Globus pallidus (tissue), 1 donor: Measurements from ENCODE around the gene GSTM5.
A peak's percentile ranks its signal among the peaks of the same experiment; 100 is the strongest.
"Not testable (repeated sequence)": the region's sequence is repeated elsewhere in the genome, so short reads cannot be mapped to it uniquely, and the experiment has no call there.

ENCODE experiments used
- DNase-seq: peaks from one replicate; pipeline ENCODE4 v3.0.0-alpha.2; 2015; ENCODE audit warnings: low spot score

GSTM5 gene

DNA sequence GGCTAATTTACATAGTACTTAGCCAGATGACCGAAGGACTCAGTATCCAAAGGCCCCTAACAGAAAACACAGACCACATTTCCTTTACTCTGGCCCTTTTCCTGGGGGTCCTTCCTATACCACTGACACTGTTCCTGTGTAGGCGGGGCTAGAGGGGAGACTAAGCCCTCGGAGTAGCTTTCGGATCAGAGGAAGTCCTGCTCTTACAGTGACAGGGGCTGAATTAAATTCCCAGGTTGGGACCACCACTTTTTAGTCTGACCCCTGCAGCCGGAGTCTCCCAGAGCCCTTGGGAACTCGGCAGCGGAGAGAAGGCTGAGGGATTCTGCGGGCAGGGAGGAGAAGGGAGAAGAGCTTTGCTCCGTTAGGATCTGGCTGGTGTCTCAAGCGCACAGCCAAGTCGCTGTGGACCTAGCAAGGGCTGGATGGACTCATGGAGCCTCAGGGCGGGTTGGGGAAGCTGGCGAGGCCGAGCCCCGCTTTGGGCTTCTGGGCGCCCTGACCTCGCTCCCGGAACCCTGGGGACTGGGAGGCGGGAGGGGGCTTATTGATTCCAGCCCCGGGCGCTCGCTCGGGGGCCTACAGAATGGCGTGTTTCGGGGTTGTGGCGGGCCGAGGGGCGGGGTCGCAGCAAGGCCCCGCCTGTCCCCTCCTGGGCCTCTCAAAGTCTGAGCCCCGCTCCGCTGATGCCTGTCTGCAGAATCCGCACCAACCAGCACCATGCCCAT is at the start of gene GSTM5:
GSTM5 (plus strand) TSS at position 659 of the 728 bp plus-strand sequence; CDS start at position 721, 62 bp downstream.
- not testable (repeated sequence) for DNase-seq

GRCh38 chr1:109664671-109665070 is 47.4 kb upstream of the GSTM5 start:
- no peak for DNase-seq

GRCh38 chr1:109667452-109668122 is 44.5 kb upstream of the GSTM5 start, which contains the start of gene GSTM2:
GSTM2 (plus strand) TSS chr1:109668057; CDS start chr1:109668116, 59 bp downstream.
- peak; percentile 74 for DNase-seq

- DNase-seq = no peak
Measured at GRCh38 chr1:109668123-109668775, 43.8 kb upstream of the GSTM5 start.

DNA sequence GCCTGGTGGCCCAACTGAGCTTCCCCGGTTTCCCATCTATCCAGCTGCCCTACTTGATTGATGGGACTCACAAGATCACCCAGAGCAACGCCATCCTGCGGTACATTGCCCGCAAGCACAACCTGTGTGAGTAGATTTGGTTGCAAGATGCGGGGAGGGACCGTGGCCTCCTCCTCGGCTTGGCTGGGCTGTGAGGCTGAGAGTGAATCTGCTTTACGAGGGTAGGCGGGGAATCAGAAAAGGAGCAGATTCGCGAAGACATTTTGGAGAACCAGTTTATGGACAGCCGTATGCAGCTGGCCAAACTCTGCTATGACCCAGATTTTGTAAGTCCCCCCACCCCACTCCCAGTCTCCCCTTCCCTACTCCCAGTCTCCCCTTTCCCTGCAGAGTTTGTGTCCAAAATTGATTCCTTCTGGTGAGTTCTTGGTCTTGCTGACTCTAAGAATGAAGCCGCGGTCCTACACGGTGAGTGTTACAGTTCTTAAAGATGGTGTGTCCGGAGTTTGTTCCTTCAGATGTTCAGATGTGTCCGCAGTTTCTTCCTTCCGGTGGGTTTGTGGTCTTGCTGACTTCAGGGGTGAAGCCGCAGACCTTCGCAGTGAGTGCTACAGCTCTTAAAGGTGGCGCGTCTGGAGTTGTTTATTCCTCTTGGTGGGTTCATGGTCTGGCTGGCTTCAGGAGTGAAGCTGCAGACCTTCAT is 42.7 kb upstream of the GSTM5 start:
- no peak for DNase-seq

DNA sequence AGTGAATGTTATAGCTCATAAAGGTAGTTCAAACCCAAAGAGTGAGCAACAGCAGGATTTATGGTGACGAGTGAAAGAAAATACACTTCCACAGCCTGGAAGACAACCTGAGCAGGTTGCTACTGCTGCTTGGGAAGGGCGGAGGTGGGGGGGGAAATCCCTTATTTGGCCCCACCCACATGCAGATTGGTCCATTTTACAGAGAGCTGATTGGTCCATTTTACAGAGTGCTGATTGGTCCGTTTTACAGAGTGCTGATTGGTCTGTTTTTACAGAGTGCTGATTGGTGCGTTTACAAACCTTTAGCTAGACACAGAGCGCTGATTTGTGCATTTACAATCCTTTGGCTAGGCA is 42.1 kb upstream of the GSTM5 start:
- not testable (repeated sequence) for DNase-seq

GRCh38 chr1:109671067-109671466 is 41.0 kb upstream of the GSTM5 start:
- DNase-seq = no peak

DNA sequence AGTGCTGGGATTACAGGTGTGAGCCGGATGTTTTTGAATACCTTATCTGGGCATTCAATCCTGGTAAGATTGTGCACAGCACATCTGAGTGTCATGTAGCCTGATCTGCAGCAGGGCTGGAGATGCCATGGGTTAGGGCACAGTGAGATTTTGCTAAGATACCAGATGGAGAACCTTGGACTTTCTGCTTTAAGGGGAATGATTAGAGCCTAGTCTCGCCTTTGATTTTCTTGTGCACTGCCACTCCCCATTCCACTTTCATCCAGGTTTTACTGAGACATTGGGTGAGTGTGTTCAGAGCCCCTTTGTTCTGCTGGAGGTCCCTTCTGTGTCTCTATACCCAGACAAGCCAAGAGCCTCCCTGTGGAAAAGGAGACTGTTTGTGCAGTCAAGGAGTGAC is 38.2 kb upstream of the GSTM5 start:
- not testable (repeated sequence) for DNase-seq

- DNase-seq = not testable (repeated sequence)
Measured at GRCh38 chr1:109676683-109677381, 35.2 kb upstream of the GSTM5 start.

DNA sequence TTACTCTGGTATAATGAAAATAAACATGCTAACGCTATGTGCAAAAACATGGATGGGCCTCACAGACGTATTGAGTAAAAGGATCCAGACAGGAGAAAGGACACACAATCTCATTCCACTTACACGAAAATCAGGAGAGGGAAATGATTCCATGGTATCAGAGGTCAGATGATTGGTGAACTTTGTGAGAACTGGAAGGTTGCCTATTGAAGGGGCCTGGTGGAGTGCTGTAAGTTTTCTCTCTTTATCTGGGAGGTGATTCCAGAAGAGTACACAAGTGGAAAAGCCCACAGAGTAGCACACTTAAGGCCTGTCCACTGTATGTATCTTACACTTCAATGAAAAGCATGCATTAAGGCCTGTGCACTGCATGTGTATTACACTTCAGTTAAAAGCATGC is 34.6 kb upstream of the GSTM5 start:
- no peak for DNase-seq

- DNase-seq = not testable (repeated sequence)
Measured at GRCh38 chr1:109678637-109679036, 33.4 kb upstream of the GSTM5 start.

- not testable (repeated sequence) for DNase-seq
Measured at GRCh38 chr1:109684777-109685176, 27.3 kb upstream of the GSTM5 start.

GRCh38 chr1:109685399-109685798 is 26.7 kb upstream of the GSTM5 start:
- DNase-seq = not testable (repeated sequence)

GRCh38 chr1:109685890-109686289 is 26.2 kb upstream of the GSTM5 start:
- not testable (repeated sequence) for DNase-seq

DNA sequence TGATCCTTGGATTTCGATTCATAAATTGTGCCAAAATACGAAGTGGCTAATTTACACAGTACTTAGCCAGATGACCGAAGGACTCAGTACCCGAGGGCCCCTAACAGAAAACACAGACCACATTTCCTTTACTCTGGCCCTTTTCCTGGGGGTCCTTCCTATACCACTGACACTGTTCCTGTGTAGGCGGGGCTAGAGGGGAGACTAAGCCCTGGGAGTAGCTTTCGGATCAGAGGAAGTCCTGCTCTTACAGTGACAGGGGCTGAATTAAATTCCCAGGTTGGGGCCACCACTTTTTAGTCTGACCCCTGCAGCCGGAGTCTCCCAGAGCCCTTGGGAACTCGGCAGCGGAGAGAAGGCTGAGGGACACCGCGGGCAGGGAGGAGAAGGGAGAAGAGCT is 24.9 kb upstream of the GSTM5 start:
- DNase-seq = not testable (repeated sequence)

DNA sequence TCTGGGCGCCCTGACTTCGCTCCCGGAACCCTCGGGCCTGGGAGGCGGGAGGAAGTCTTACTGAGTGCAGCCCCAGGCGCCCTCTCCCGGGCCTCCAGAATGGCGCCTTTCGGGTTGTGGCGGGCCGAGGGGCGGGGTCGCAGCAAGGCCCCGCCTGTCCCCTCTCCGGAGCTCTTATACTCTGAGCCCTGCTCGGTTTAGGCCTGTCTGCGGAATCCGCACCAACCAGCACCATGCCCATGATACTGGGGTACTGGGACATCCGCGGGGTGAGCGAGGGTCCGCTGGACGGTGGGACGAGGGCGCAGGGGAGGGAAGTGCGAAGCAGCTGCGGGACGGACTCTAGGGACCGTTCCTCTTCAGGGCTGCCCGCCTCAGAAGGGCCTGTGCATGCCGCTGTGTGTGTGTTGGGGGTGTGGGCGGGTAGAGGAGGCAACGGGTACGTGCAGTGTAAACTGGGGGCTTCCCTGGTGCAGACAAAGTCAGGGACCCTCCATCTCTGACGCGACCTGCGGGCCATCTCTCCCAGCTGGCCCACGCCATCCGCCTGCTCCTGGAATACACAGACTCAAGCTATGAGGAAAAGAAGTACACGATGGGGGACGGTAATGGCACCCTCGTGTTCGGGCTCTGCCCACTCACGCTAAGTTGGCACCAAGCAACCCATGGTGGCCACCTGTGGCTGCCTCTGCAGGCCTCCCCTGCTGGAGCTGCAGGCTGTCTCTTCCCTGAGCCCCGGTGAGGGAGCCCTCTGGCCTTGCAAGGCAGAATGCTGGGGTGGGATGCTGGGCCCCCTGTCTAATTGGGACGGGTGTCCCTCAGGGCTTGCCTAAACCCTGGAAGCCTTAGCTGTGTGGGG is 24.2 kb upstream of the GSTM5 start, which contains the start of gene GSTM1:
GSTM1 (plus strand) TSS at position 177 of the 859 bp plus-strand sequence; CDS start at position 234, 57 bp downstream.
- peak; percentile 89 for DNase-seq

GRCh38 chr1:109689844-109690405 is 22.1 kb upstream of the GSTM5 start:
- peak; percentile 51 for DNase-seq

DNA sequence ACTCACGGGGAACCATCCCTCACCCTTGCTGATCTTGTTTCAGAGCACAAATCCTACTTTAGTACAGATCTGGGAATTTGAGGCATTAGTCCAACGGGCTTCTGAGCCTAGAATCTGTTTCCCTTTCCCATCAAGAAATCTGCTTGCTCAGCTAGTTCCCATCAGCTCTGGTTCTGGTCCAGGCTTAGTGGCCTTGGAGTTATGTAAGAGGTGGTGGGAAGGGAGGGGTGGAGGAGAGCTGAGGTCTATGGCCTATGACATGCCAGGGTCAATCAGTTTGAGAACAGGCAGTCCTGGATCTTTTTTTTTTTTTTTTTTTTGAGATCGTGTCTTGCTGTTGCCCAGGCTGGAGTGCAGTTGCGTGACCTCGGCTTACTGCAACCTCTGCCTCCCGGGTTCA is 20.3 kb upstream of the GSTM5 start:
- DNase-seq = no peak

DNA sequence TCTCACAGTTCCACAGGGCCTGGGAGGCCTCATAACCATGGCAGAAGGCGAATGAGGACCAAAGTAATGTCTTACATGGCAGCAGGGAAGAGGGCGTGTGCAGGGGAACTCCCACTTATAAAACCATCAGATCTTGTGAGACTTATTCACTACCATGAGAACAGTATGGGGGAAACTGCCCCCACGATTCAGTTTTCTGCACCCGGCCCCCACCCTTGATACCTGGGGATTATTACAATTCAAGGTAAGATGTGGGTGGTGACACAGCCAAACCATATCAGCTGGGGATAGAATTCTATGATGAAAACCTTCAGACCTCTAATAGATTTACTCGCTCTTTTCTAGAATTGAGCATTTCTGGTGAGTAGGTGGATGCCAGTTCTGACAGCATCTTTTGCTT is 17.7 kb upstream of the GSTM5 start:
- not testable (repeated sequence) for DNase-seq

DNA sequence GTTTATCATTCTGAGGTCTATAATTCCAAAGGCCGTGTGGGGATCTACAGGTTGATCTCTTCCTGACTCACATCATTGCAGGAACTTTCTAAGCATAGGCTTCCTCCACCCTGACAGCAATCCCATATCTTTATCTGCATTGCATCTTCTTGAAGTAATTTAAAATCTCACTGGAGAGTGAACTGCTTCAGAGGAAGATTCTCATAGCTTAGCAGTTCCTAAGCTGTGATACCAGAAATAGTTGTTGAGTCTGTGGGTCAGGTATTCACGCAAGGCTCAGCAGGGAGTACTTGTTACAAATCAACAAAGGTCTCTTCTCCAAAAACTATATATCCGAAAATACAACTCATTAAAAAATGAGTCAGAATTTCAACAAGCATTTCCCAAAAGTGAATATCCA is 16.9 kb upstream of the GSTM5 start:
- not testable (repeated sequence) for DNase-seq
